ENCODE data around the gene KHSRP.

GRCh38 chr19:6373813-6374108 is 50.9 kb downstream of the KHSRP start:
- TF ChIP-seq NFYB (IDR thresholded peaks at IDR 0.05; ENCODE audit: insufficient read depth, low read depth, low read length) (no peak), CBX5 (IDR thresholded peaks at IDR 0.05; ENCODE audit: low read depth) (no peak), TARDBP (IDR thresholded peaks at IDR 0.05; ENCODE audit: borderline replicate concordance) (no peak), SUZ12 (IDR thresholded peaks at IDR 0.05; ENCODE audit: unreplicated experiment) (no peak), ATF7 (IDR thresholded peaks at IDR 0.05; ENCODE audit: low read depth) (no peak), SMC3 (IDR thresholded peaks at IDR 0.05; ENCODE audit: borderline replicate concordance, low read length) (no peak), RBBP5 (conservative IDR thresholded peaks at IDR 0.05) (no peak), POLR2A (IDR thresholded peaks at IDR 0.05; ENCODE audit: low read depth, low read length) (no peak)
- TF ChIP-seq, protein P1, sequence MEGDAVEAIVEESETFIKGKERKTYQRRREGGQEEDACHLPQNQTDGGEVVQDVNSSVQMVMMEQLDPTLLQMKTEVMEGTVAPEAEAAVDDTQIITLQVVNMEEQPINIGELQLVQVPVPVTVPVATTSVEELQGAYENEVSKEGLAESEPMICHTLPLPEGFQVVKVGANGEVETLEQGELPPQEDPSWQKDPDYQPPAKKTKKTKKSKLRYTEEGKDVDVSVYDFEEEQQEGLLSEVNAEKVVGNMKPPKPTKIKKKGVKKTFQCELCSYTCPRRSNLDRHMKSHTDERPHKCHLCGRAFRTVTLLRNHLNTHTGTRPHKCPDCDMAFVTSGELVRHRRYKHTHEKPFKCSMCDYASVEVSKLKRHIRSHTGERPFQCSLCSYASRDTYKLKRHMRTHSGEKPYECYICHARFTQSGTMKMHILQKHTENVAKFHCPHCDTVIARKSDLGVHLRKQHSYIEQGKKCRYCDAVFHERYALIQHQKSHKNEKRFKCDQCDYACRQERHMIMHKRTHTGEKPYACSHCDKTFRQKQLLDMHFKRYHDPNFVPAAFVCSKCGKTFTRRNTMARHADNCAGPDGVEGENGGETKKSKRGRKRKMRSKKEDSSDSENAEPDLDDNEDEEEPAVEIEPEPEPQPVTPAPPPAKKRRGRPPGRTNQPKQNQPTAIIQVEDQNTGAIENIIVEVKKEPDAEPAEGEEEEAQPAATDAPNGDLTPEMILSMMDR (IDR thresholded peaks at IDR 0.05 in 2 of 3, conservative IDR thresholded peaks at IDR 0.05 in 1 of 3; ENCODE audit: control insufficient read depth in 2 of 3, extremely low read depth in 1 of 3, insufficient read depth in 1 of 3, low read depth in 3 of 3, low read length in 3 of 3) = no peak
- TF ChIP-seq, protein P2, sequence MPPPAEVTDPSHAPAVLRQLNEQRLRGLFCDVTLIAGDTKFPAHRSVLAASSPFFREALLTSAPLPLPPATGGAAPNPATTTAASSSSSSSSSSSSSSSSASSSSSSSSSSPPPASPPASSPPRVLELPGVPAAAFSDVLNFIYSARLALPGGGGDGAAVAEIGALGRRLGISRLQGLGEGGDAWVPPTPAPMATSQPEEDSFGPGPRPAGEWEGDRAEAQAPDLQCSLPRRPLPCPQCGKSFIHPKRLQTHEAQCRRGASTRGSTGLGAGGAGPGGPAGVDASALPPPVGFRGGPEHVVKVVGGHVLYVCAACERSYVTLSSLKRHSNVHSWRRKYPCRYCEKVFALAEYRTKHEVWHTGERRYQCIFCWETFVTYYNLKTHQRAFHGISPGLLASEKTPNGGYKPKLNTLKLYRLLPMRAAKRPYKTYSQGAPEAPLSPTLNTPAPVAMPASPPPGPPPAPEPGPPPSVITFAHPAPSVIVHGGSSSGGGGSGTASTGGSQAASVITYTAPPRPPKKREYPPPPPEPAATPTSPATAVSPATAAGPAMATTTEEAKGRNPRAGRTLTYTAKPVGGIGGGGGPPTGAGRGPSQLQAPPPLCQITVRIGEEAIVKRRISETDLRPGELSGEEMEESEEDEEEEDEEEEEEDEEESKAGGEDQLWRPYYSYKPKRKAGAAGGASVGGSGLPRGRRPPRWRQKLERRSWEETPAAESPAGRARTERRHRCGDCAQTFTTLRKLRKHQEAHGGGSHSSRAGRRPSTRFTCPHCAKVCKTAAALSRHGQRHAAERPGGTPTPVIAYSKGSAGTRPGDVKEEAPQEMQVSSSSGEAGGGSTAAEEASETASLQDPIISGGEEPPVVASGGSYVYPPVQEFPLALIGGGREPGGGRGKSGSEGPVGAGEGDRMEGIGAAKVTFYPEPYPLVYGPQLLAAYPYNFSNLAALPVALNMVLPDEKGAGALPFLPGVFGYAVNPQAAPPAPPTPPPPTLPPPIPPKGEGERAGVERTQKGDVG (CRISPR knock-in tag; IDR thresholded peaks at IDR 0.05) = no peak
- TF ChIP-seq, protein P3, sequence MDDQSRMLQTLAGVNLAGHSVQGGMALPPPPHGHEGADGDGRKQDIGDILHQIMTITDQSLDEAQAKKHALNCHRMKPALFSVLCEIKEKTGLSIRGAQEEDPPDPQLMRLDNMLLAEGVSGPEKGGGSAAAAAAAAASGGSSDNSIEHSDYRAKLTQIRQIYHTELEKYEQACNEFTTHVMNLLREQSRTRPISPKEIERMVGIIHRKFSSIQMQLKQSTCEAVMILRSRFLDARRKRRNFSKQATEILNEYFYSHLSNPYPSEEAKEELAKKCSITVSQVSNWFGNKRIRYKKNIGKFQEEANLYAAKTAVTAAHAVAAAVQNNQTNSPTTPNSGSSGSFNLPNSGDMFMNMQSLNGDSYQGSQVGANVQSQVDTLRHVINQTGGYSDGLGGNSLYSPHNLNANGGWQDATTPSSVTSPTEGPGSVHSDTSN (IDR thresholded peaks at IDR 0.05; ENCODE audit: insufficient replicate concordance, low read depth, low read length) = no peak

Data from GM12878 (cell line).